Fibroblast of skin of right biceps (primary cell): ENCODE measurements around the gene DTX2.
A peak's percentile ranks its signal among the peaks of the same experiment; 100 is the strongest.
"Not testable (repeated sequence)": the region's sequence is repeated elsewhere in the genome, so short reads cannot be mapped to it uniquely, and the experiment has no call there.

Source experiments
- DNase-seq: peaks from one replicate; pipeline ENCODE4 v3.0.0-alpha.2; 2013

DTX2 gene

DNA sequence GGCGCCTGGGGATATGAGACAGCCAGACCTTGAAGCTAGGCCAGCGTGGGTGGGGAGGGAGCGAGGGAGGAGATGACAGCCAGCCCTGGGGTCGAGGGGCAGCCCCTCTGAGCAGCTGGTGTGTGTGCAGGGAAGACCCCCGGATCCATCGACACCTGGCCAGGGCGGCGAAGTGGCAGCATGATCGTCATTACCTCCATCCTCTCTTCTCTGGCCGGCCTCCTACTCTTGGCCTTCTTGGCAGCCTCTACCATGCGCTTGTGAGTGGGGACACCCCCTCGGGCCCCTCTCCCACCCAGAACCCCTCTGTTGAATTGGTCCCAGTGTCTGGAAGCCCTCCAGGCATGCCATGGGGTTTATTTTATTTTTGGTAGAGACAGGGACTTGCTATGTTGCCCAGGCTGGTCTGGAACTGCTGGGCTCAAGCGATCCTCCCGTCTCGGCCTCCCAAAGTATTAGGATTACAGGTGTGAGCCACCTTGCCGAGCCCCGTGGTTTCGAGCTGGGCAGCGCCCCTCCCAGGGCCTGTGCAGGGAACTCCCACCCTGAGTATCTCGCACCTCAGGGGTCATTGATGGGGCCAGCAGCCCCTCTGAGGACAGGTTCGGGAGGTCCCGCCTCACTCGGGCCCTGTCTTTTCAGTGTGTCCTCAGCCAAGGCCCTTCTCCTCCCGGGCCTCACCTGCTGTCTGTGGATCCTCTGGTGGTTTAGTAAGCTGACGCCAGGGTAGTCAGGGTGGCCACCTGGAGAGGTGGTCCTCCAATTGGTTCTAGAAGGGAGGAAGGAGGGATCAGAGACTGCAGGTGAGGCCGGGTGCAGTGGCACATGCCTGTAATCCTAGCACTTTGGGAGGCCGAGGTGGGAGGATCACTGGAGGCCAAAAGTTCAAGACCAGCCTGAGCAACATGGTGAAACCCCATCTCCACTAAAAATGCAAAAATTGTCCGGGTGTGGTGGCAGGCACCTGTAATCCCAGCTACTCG is 52.6 kb downstream of the DTX2 start:
- no peak for DNase-seq

- DNase-seq, result no peak
These were observed 53.6 kb downstream of the DTX2 start for GRCh38 chr7:76514926-76515771.

DNA sequence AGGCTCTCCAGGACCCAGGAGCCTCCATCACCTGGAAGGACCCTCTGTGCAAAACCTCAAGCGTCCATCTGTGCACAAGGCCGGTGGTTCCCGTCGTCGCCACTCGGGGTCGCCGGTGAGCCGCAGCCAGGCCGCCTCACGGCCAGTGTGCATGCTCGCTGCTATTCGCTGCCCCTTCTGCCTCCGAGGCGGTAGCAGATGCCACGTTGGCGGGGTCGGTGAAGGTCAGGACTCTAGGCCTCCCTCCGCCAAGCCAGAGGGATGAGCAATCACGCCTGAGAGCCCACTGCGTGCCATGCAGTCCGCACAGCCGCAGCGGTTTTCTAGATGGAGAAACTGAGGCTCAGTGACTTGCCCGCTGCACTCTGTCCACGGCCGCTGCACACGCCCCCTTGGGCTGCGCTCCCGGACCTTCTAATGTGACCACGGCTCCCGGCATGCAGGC is 54.5 kb downstream of the DTX2 start:
- peak; percentile 33 for DNase-seq

DNA sequence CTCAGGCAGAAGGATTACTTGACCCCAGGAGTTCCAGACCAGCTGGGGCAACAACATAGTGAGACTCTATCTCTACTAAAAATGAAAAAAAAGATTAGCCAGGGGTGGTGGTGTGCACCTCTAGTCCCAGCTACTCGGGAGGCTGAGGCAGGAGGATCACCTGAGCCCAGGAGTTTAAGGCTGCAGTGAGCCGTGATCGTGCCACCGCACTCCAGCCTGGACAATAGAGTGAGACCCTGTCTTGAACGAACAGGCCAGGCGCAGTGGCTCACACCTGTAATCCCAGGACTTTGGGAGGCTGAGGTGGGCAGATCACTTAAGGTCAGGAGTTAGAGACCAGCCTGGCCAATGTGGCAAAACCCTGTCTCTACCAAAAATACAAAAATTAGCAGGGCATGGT is 55.4 kb downstream of the DTX2 start:
- not testable (repeated sequence) for DNase-seq

DNA sequence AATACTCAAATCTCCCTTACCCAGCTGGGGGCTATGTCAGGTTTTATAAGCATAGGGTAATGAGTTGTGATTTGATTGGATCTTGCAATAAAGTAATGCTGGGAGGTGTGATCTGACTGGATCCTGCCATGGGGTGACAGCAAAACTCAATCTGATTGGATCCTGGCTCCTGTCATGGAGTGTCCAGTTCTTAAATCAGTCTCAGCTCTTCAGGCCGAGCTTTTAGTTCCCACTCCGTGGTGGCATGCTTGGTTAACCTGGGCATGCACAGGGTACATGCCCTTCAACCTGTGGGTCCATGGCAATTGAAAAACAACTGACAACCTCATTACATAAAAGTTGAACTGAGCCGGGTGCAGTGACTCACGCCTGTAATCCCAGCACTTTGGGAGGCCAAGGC is 64.7 kb downstream of the DTX2 start:
- not testable (repeated sequence) for DNase-seq

GRCh38 chr7:76531643-76532042 is 70.1 kb downstream of the DTX2 start:
- not testable (repeated sequence) for DNase-seq

DNA sequence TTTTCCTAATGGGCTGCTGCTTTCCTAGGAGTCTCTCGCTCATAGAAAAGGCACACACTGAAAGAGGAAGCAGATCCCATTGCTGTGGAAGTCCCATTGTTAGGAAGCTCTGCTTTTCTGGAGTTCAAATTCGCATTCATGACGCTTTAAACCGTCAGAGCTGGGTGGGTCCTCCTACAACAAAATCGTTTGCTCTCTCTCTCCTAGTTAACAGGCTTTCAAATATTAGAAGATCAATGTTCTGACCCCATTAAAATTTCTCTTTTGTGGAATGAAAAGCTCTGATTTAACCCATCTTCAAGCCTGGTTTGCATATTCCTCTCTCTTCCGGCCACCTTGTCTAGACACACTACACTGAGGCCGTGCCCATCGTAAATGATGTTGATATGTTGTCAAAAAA is 81.7 kb downstream of the DTX2 start, which contains the start of gene SPDYE16:
SPDYE16 (minus strand) TSS at position 101 of the 400 bp plus-strand sequence. CDS start 1,838 bp downstream, outside the sequence.
- not testable (repeated sequence) for DNase-seq

DNA sequence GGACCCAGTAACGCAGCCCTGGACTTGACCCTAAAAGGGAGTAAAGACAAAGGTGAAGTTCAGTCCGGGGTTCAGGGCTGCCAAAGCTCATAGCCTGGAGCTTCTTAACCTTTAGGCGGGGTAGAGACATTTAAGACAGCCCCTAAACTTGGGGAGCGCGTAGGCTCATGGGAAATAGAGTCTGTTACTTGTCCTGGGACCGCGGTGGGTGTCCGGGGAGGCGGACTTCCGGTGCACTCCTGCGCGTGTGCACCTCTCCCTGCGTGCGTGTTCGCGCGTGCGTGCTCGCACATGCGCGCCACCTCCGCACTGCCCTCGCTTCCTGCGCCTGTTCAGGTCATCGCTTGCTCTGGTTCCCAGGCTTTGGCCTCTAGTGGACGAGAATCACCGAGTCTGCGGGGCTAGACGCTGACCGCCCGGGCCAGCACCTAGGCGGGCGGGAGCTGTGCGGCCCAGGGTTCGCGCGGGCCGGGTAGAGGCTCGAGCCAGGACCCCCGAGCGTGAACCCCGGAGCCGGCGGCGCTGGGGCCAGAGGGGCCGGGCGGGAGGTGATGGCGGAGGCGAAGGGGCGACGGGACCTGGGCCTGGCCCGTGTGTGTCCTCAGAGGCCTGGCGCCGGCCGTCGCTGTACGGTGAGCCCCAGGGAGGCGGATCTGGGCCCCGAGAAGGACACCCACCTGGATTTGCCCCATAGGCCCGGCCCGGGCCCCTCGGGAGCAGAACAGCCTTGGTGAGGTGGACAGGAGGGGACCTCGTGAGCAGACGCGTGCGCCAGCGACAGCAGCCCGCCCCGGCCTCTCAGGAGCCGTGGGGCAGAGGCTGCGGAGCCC is 87.7 kb downstream of the DTX2 start:
- DNase-seq, result peak; percentile 89

GRCh38 chr7:76549855-76550248 is 88.3 kb downstream of the DTX2 start:
- not testable (repeated sequence) for DNase-seq

GRCh38 chr7:76551992-76552391 is 90.5 kb downstream of the DTX2 start:
- DNase-seq, result not testable (repeated sequence)
